Prostate gland (tissue), 2 donors: Measurements from ENCODE around the gene TNS3. TPM values are rescaled to one million over a fixed set of nuclear protein-coding genes. Genes with fewer than 3 reads are reported as not detected.
A peak's percentile ranks its signal among the peaks of the same experiment; 100 is the strongest.

Experiments used
- DNase-seq: peaks from one replicate; pipeline ENCODE4 v3.0.0-alpha.2; 2019; ENCODE audit warnings: low spot score
- H3K27ac ChIP-seq, 2 donors: fragments of 200-600 bp; sonication (generic); 2 replicates each; pipeline ENCODE4 v1.5.1; 2017 to 2019
- H3K27me3 ChIP-seq: fragments of 200-600 bp; sonication (generic); replicated peaks from 2 replicates; pipeline ENCODE4 v1.5.1; 2019; ENCODE audit not compliant: insufficient read depth
- H3K36me3 ChIP-seq, 2 donors: fragments of 200-600 bp; sonication (generic); 1 replicate in 1 of 2; 2 replicates in 1 of 2; pipeline versions ENCODE4 v1.5.1 to v1.8.1; 2017 to 2019
- H3K4me1 ChIP-seq: fragments of 200-600 bp; sonication (generic); replicated peaks from 2 replicates; pipeline ENCODE4 v1.5.1; 2019
- H3K4me3 ChIP-seq, 2 donors: fragments of 200-600 bp; sonication (generic); 2 replicates each; pipeline ENCODE4 v1.5.1; 2017 to 2019
- H3K9me3 ChIP-seq: fragments of 200-600 bp; sonication (generic); 2 replicates; pipeline ENCODE4 v1.5.1; 2017
- POLR2A ChIP-seq: fragments of 450-650 bp; IDR thresholded peaks from one replicate; pipeline ENCODE4 v1.6.1; 2016; ENCODE audit warnings: antibody characterized with exemption, mild to moderate bottlenecking
- POLR2AphosphoS5 ChIP-seq: sonication (generic); formaldehyde crosslinking; IDR thresholded peaks from one replicate; pipeline ENCODE4 v1.6.1; 2017; ENCODE audit warnings: antibody characterized with exemption
- WGBS: methylation state at CpG from one replicate; pipeline ENCODE4 v1.1.5; 2018; 5-methylcytosine and 5-hydroxymethylcytosine counted together
- intact Hi-C: fragments of 100-400 bp; cut with DNase I; formaldehyde crosslinking; loops from one replicate; pipeline ENCODE4 v1.14.2; 2022
- total RNA-seq, 2 donors: library from RNA; depleted of rRNA; stranded (reverse); fragments of >200 nt; gene quantifications; one replicate each; pipeline ENCODE4 v1.1.0, GENCODE V29; 2016
- TF ChIP-seq, protein P1 (sequence below), 4 experiments: fragments of 200-600 bp in 2 of 4; fragments of 450-650 bp in 2 of 4; sonication (generic) in 2 of 4; IDR thresholded peaks; 1 replicate in 3 of 4; 2 replicates in 1 of 4; pipeline ENCODE4 v1.5.1; 2016 to 2019; ENCODE audit warnings: antibody characterized with exemption in 4 of 4, mild to moderate bottlenecking in 2 of 4, moderate library complexity in 2 of 4

The TNS3 gene
- total RNA-seq, 2 donors from 2014 or later, result 19.5 to 95.8 TPM

DNA sequence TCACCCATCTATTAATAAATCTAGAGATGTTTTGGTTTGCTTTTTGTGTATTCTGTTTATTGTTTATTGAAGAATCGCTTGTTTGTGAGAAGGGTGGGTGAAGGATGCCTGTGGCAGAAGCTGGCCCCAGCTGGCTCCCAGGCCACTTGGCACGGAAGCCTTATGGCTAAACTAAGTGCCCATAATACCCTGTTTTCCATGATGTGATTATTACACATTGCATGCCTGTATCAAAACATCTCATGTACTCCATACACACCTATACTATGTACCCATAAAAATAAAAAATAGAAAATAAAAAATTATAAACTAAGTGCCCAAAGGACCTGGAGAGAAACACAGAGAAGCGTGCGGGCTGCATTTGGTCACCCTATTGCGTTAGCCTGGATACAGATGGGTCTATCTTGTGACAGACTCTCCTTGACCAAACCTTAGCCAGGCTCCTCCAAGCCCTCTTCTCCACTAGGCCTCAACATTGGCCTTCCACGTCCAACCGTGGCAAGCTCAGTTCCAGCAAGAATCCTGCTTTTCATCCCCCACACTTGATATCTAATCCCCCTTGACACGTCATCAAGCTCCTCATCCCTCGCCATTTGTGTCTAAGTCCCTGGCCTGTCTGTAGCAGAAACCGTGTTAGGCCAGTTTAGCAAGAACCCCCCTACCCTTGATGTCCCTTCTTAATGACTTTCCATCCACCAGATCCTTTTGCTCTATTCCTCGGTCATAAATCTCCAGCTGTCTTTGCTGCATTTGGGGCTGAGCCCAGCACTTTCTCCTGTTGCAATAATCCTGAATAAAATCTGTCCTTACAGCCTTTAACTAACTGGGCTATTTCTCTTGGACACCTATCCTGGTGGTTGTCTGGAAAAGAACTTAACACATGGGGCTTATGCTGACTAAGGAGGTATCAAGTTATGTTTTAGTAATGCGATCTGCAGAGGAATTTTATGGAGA, 245.2 kb downstream of the TNS3 start:
- Histone ChIP-seq H3K4me1 (no peaks in the 10 kb centered on the region), H3K27me3 (no peaks in the 10 kb centered on the region), H3K36me3 (no peaks in the 10 kb centered on the region), H3K27ac (no peak overlapping the region), H3K4me3 (no peak overlapping the region), H3K9me3 (no peaks in the 10 kb centered on the region)
- intact Hi-C loops, result no loop called here
- no peak for DNase-seq
- WGBS, result 80% methylated on average over 12 of the region's 12 CpGs
- TF ChIP-seq POLR2A (no peak), POLR2AphosphoS5 (no peak)
- TF ChIP-seq, protein P1, sequence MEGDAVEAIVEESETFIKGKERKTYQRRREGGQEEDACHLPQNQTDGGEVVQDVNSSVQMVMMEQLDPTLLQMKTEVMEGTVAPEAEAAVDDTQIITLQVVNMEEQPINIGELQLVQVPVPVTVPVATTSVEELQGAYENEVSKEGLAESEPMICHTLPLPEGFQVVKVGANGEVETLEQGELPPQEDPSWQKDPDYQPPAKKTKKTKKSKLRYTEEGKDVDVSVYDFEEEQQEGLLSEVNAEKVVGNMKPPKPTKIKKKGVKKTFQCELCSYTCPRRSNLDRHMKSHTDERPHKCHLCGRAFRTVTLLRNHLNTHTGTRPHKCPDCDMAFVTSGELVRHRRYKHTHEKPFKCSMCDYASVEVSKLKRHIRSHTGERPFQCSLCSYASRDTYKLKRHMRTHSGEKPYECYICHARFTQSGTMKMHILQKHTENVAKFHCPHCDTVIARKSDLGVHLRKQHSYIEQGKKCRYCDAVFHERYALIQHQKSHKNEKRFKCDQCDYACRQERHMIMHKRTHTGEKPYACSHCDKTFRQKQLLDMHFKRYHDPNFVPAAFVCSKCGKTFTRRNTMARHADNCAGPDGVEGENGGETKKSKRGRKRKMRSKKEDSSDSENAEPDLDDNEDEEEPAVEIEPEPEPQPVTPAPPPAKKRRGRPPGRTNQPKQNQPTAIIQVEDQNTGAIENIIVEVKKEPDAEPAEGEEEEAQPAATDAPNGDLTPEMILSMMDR (IDR thresholded peaks at IDR 0.05), result no peak

DNA sequence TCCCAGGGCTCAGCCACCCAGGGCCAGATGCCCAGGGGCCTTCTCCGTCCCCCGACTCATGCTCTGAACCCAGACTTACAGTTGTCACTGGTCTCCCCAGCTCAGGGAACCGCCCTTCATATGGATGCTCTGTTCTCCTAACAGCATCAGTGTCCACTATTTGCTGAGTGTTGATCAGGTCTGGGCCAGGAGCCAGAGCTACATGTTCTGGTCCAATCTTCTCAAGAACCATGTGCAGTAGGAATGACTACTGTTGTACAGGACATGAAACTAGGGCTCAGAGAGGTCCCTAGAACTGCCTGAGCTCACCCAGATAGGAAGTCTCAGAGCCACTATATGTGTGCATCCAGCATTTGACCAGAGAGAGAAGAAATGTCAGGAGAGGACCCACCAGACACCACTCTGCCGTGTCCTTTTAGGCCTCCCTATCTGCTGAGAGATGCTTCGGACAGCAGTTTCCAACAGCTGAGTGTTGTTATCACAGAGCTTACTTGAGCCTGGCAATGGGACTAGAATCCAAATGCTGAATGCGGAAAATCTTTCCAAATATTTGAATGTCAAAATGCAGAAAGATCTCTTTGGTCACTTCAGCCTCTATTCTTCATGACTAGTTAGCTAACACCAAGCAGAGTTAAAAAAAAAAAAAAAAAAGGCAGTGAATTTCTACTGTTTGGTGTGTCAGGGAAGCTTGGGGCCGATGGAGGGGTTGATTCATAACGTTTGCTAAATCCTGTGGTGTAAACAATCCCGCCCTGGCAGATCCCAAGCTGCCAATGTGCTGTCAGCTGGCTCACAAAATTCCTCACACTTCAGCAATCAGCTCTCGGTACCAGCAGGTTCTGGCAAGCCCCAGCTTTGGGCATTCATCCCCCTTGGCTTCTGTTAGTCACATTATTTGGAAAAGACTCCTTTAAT, 246.1 kb downstream of the TNS3 start:
- 50% methylated on average over 10 of the region's 10 CpGs for WGBS

DNA sequence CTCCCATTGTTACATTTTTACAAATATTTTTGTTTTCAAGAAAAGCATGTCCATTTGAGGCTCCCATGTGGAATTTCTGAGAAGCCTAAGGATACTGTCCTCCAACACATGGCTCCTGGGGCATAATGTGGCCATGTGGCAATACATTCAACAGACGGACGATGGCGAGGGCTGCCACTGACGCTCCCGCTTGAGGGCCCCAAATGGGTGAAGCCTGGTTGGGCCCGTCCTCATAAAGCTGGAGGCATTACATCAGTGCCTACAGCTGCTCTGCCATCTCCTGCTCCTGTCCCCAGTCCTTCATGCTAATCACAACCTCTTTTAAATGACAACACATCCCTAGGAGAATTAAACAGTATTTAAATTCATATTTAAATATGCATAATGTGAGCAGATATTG, 246.8 kb downstream of the TNS3 start:
- TF ChIP-seq POLR2A (no peak), POLR2AphosphoS5 (no peak)
- TF ChIP-seq, protein P1 (IDR thresholded peaks at IDR 0.05), result no peak
- Histone ChIP-seq H3K27me3 (no peaks in the 10 kb centered on the region), H3K27ac (no peak overlapping the region), H3K4me3 (no peak overlapping the region), H3K36me3 (no peaks in the 10 kb centered on the region), H3K9me3 (no peaks in the 10 kb centered on the region), H3K4me1 (no peaks in the 10 kb centered on the region)
- 95% methylated on average over 6 of the region's 6 CpGs for WGBS
- intact Hi-C loops, result no loop called here
- no peak for DNase-seq

More for the DNA sequence above, 246.1 kb downstream of the TNS3 start:
- peak; percentile 81 for DNase-seq
- H3K27me3 ChIP-seq, result no peaks in the 10 kb centered on the region
- H3K4me1 ChIP-seq, result no peaks in the 10 kb centered on the region
- H3K4me3 ChIP-seq, result no peak overlapping the region
- no peak overlapping the region for H3K27ac ChIP-seq
- intact Hi-C loops, result no loop called here
- no peaks in the 10 kb centered on the region for H3K9me3 ChIP-seq
- no peaks in the 10 kb centered on the region for H3K36me3 ChIP-seq
- TF ChIP-seq POLR2AphosphoS5, result peak; percentile 70
- no peak for TF ChIP-seq POLR2A
- TF ChIP-seq, protein P1 (IDR thresholded peaks at IDR 0.05), result no peak

DNA sequence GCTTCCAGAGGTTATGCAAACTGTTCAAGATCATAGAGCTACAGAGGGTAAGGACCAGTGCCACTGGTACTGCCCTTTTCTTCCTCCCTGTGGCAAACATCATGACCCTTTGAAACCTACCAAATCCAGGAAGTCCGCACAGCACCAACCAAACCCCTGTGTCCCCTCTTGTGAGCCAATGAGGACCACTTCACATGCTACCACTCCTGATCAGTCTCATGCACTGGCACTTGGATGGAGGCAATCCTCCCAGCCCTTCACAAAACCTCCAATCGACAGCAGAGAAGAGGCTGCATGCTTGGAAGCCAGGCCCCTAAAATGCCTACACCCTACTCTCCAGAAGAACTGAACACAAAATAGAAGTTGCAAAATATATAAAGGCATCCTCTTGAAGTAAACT, 248.0 kb downstream of the TNS3 start:
- WGBS, result 81% methylated on average over 2 of the region's 2 CpGs
- intact Hi-C loops, result no loop called here
- TF ChIP-seq POLR2A, result no peak
- H3K36me3 ChIP-seq, result no peaks in the 10 kb centered on the region
- no peaks in the 10 kb centered on the region for H3K27me3 ChIP-seq
- no peaks in the 10 kb centered on the region for H3K9me3 ChIP-seq
- no peak for DNase-seq
- no peak overlapping the region for H3K27ac ChIP-seq
- no peaks in the 10 kb centered on the region for H3K4me1 ChIP-seq
- no peak overlapping the region for H3K4me3 ChIP-seq

DNA sequence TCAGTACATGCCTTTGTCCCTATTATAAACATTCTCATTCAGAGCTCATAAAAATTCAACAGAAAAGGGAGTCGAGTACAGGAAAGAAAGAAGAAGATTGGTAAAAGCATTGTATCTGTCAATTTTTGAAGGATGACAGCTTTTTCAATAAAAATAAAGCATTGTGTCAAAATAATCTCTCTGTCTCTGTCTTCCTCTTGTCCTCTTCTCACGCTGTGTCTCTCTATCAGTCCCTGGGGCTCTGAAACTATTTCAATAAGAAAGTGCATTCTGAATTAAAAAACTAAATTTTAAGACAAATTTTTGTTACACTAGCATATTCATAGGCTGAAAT, 248.4 kb downstream of the TNS3 start:
- H3K4me1 ChIP-seq, result peaks cover 1% of the 10 kb centered on the region
- H3K27me3 ChIP-seq, result no peaks in the 10 kb centered on the region
- H3K9me3 ChIP-seq, result no peaks in the 10 kb centered on the region
- H3K4me3 ChIP-seq, result no peak overlapping the region
- no peaks in the 10 kb centered on the region for H3K36me3 ChIP-seq
- WGBS, result 24% methylated on average over 2 of the region's 2 CpGs
- no peak overlapping the region for H3K27ac ChIP-seq
- no peak for DNase-seq
- intact Hi-C loops, result no loop called here
- TF ChIP-seq, protein P1 (IDR thresholded peaks at IDR 0.05), result no peak
- TF ChIP-seq POLR2A (no peak), POLR2AphosphoS5 (no peak)
